Measurements from ENCODE around the gene ARHGAP11A. TPM values are rescaled to one million over a fixed set of nuclear protein-coding genes. Genes with fewer than 3 reads are reported as not detected.

The ARHGAP11A gene
- total RNA-seq, 1 experiment from 2014 or later = 93.0 TPM

DNA sequence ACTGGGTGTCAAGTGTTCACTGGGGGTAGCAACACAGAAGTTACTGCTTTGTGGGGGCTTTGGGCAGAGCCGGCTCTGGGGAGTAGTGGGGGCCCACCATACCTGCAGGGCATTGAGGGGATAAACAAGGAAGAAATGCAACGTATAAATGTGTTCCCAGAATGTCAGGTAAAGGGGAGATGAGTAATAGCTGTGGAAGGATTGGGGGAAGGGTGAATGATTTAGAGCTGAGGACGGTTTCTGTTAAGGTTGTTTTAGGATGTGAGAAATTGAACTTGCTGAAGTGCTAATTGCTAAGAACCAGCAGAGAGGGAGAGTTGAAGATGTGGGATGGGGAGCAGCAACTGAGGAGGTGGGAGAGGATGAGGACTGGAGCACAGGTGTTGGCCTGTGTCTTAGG, 36.9 kb downstream of the ARHGAP11A start:
- H3K4me3 Mint-ChIP-seq = no peak overlapping the region
- TF ChIP-seq ZNF138 (CRISPR knock-in tag; conservative IDR thresholded peaks at IDR 0.05) = no peak
- TF ChIP-seq CBFB (CRISPR knock-in tag; IDR thresholded peaks at IDR 0.05; ENCODE audit: low read depth) = no peak
- no peak for TF ChIP-seq TEAD4 (CRISPR knock-in tag; IDR thresholded peaks at IDR 0.05)
- TF ChIP-seq ELF4 (CRISPR knock-in tag; IDR thresholded peaks at IDR 0.05; ENCODE audit: low read depth) = no peak
- no peak for TF ChIP-seq TEAD1 (CRISPR knock-in tag; IDR thresholded peaks at IDR 0.05)
- no peak for TF ChIP-seq ATF2 (CRISPR knock-in tag; IDR thresholded peaks at IDR 0.05; ENCODE audit: borderline replicate concordance, low read depth)
- TF ChIP-seq, protein P1, sequence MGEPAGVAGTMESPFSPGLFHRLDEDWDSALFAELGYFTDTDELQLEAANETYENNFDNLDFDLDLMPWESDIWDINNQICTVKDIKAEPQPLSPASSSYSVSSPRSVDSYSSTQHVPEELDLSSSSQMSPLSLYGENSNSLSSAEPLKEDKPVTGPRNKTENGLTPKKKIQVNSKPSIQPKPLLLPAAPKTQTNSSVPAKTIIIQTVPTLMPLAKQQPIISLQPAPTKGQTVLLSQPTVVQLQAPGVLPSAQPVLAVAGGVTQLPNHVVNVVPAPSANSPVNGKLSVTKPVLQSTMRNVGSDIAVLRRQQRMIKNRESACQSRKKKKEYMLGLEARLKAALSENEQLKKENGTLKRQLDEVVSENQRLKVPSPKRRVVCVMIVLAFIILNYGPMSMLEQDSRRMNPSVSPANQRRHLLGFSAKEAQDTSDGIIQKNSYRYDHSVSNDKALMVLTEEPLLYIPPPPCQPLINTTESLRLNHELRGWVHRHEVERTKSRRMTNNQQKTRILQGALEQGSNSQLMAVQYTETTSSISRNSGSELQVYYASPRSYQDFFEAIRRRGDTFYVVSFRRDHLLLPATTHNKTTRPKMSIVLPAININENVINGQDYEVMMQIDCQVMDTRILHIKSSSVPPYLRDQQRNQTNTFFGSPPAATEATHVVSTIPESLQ (CRISPR knock-in tag; IDR thresholded peaks at IDR 0.05) = no peak
- no peak for TF ChIP-seq SP1 (CRISPR knock-in tag; conservative IDR thresholded peaks at IDR 0.05)
- TF ChIP-seq ZNF416 (CRISPR knock-in tag; IDR thresholded peaks at IDR 0.05) = no peak
- no peak for TF ChIP-seq NFE2L1 (CRISPR knock-in tag; IDR thresholded peaks at IDR 0.05)
- TF ChIP-seq FOXK1 (CRISPR knock-in tag; IDR thresholded peaks at IDR 0.05) = no peak
- TF ChIP-seq HMGXB4 (CRISPR knock-in tag; IDR thresholded peaks at IDR 0.05) = no peak
- TF ChIP-seq AFF4 (CRISPR knock-in tag; IDR thresholded peaks at IDR 0.05; ENCODE audit: borderline replicate concordance) = no peak
- no peak overlapping the region for H3K27ac Mint-ChIP-seq
- H3K9me3 Mint-ChIP-seq = no peaks in the 10 kb centered on the region
- H3K27me3 Mint-ChIP-seq (ENCODE audit: low read depth) = no peaks in the 10 kb centered on the region
- CTCF ChIA-PET = interaction anchor here (0.7 to 2.5 kb wide), 4 partner anchors 11 to 341 kb away, joined by 3 to 17 read pairs (median 4); no protein-coding TSS in a partner anchor
- peaks cover 4% of the 10 kb centered on the region; the same call in 1 of the 2 replicates for H3K36me3 Mint-ChIP-seq
- no peak for ATAC-seq
- DNase-seq (ENCODE audit: low spot score) = no peak
- POLR2A ChIA-PET = no interaction called here
- peaks cover 29% of the 10 kb centered on the region for H3K4me1 Mint-ChIP-seq

GRCh38 chr15:32656091-32656490, 40.8 kb downstream of the ARHGAP11A start:
- no peaks in the 10 kb centered on the region for H3K9me3 Mint-ChIP-seq
- H3K27ac Mint-ChIP-seq = no peak overlapping the region
- no peak for DNase-seq (ENCODE audit: low spot score)
- no peaks in the 10 kb centered on the region for H3K27me3 Mint-ChIP-seq (ENCODE audit: low read depth)
- CTCF ChIA-PET = interaction anchor here (1.7 to 2.9 kb wide), 2 partner anchors 280 to 337 kb away, joined by 5 to 11 read pairs; no protein-coding TSS in a partner anchor
- TF ChIP-seq OVOL2 (CRISPR knock-in tag; IDR thresholded peaks at IDR 0.05; ENCODE audit: borderline replicate concordance) (no peak), ZNF396 (CRISPR knock-in tag; IDR thresholded peaks at IDR 0.05; ENCODE audit: borderline replicate concordance) (no peak), TCF7 (CRISPR knock-in tag; IDR thresholded peaks at IDR 0.05; ENCODE audit: low read depth) (no peak), TEAD4 (CRISPR knock-in tag; IDR thresholded peaks at IDR 0.05) (no peak), GTF2I (CRISPR knock-in tag; conservative IDR thresholded peaks at IDR 0.05) (no peak), NFE2L1 (CRISPR knock-in tag; IDR thresholded peaks at IDR 0.05) (no peak), MXD4 (CRISPR knock-in tag; IDR thresholded peaks at IDR 0.05; ENCODE audit: borderline replicate concordance) (no peak), CREB1 (CRISPR knock-in tag; IDR thresholded peaks at IDR 0.05) (no peak), HMGA2 (CRISPR knock-in tag; IDR thresholded peaks at IDR 0.05) (no peak), TP53 (CRISPR knock-in tag; IDR thresholded peaks at IDR 0.05) (no peak), NFYB (CRISPR knock-in tag; conservative IDR thresholded peaks at IDR 0.05; ENCODE audit: low read depth) (no peak), JAZF1 (CRISPR knock-in tag; IDR thresholded peaks at IDR 0.05) (no peak)
- TF ChIP-seq, protein P2, sequence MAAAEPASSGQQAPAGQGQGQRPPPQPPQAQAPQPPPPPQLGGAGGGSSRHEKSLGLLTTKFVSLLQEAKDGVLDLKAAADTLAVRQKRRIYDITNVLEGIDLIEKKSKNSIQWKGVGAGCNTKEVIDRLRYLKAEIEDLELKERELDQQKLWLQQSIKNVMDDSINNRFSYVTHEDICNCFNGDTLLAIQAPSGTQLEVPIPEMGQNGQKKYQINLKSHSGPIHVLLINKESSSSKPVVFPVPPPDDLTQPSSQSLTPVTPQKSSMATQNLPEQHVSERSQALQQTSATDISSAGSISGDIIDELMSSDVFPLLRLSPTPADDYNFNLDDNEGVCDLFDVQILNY (CRISPR knock-in tag; IDR thresholded peaks at IDR 0.05) = no peak
- no peak overlapping the region for H3K4me3 Mint-ChIP-seq
- no peak for ATAC-seq
- POLR2A ChIA-PET = interaction anchor here (0.5 kb wide), 1 partner anchor 557 kb away, joined by 4 read pairs; no protein-coding TSS in a partner anchor
- H3K36me3 Mint-ChIP-seq = peaks cover 4% of the 10 kb centered on the region; the same call in 1 of the 2 replicates
- H3K4me1 Mint-ChIP-seq = peaks cover 24% of the 10 kb centered on the region
